Amniotic stem cell (primary cell): ENCODE results near the gene SCGB1A1.
A peak's percentile ranks its signal among the peaks of the same experiment; 100 is the strongest.

Experiments
- DNase-seq: peaks from one replicate; lab custom pipeline; 2025; lab: John Stamatoyannopoulos, UW

The SCGB1A1 gene

DNA sequence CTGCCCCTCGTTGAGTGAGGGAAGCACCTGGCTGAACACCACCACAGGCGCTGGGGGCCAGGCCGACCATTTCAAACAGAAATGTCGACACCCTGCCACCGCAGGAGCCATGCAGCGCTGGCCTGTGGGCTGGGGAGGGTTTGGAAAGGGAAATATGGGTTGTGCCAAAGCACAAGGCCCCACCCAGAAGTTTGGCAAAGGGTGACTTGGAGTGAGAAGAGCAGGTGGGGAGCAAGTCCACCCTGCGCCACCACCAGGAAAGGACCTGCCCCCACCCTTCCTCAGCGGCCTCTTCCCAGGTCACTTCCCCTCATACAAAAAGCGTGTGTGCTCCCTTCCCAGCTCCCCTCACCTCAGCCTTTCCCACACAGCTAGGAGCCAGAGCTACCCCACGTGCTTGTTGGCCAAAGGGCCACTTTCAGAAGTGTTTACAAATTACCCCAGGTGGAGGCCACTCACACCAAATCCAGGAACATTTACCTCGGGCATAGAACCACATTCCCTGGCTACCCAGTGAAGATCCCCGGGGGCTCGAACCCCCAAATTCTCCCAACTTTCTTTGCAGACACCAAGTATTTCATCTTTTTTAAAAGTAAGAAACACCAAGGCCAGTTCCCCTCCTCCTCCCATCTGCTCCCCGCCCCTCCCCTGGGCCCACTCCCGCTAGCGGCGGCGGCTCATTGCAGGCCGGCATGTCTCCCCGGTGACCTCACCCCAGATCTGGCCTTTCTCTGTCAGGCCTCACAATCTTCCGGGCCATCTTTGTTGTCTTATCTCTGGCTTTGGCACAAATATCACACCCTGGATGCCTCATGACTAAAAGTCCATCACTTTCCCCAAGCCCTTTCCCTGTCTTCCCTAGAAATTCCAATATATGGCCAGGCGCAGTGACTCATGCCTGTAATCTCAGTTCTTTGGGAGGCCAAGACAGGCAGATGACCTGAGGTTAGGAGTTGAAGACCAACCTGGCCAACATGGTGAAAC is 20.5 kb upstream of the SCGB1A1 start:
- DNase-seq: no peak

DNA sequence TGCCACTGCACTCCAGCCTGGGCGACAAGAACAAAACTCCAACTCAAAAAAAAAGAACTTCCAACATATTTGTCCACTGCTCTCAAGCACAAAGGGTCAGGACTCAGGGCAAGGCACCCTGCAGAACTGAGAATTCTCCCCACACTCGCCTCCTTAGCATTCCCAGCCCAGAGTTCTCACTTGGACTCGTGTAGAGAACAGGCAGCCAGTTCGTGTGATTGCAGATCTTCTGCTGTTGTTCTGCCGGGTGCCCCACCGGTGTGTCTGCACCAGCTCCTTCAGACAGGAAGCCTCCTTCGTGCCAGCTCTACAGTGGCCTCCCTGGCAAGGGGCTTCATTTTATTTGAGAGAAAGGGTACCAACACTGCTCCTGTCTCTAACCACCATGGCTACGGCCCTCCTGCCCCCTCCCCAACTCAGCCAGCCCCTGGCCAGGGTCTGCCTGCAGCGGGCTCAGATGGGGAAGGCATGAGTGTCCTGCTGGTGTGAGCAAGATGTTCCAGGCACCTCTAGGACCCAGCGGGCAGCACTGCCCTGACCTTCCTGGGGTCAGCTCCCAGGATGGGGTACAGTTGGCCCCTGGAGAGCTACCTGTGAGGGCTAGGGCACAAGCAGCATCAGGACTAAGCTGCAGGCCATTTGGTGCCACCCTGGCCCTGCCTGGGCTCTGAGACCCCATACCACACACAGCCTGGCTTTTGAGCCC is 19.5 kb upstream of the SCGB1A1 start:
- no peak for DNase-seq

DNA sequence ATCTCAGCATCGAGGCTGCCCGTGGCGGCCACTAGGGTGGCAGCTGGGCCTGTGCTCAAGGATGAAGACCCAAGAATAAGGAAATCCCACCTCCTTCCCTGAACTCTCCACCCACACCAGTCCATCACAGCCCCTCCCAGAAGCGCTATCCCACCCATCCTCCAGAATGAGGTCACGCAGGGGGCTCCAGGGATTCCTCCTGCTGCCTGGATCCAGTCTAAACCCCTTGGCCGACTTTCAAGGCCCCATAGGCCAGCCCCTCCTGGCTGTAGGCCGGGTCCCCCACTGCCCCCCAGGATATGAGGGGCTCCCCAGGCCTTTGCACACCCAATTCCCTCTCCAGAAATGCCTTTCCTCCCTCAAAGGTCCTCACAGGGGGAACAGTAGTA is 19.0 kb upstream of the SCGB1A1 start:
- no peak for DNase-seq

DNA sequence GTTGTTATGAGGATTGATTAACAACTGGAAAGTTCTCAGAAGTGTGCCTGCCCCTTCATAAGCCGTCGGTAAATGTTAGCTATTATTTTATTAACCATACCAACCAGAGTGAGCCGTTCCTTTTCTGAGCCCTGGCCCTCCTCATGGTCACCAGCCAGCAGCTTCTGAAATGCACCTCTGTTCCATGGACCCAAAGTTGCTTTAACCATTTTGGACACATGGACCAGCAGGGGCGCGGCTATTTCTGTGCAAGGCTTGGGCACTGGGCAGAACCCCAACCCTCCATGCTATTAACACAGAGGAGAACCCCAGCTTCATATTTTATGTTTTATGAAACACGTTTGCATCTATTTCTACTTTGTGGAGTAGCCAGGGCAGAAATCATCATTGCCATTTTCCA is 18.6 kb upstream of the SCGB1A1 start:
- DNase-seq: no peak

DNA sequence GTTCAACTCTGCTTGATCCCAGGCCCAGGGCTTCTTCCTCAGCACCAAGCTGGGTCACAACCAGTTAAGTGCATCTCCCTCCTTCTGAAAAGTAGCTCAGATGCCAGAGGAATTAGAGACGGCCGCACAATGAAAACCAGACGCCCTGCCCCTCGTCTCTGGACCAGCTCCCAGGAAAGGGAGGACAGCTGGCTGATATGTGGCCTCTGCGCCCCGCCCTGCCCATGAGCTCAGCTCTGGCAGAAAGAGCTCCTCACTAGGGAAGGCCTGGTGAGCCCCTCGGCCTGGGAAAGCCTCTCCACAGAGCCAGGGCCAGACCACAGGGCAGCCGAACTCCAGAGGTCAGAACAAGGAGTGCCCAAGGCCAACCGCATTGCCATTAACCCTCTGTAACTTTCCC is 18.1 kb upstream of the SCGB1A1 start:
- peak; percentile 67 for DNase-seq

DNA sequence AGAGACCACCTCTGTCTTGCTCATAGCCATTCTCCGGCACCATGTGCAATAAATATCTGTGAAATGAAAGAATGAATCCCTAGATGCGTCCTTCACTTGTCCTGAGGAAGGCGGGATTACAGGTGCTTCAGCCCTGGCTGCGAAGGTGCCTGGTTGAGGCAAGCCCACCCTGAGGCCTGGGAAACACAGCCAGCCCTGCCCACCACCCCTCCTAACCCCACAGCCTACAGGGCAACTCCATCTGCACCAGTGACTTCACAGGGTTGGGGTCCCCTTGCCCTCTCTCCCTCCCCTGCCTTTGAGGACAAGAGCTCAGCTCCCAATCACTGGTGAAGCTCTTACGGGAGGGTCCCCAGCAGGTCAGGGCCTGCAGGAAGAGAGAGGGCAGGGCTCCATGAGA is 17.5 kb upstream of the SCGB1A1 start:
- DNase-seq: no peak

DNA sequence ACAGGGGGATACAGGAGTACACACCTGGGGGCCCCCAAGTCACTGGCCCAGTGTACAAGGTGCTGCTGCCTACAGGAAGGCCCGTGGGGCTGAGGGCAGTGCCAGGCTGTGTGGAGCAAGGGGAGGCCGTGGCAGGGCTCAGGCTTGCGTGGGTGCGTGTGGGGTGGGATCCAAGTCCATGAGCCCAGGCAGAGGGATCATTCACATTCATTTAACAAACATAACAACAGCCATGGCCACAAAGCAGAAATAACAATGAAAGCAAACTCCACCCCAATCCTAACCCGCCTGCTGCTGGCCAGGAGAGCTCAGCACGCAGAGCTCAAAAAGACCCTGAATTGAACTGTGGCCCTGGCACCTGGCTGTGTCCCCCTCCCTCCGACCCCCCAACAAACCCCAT is 17.0 kb upstream of the SCGB1A1 start:
- DNase-seq: no peak

DNA sequence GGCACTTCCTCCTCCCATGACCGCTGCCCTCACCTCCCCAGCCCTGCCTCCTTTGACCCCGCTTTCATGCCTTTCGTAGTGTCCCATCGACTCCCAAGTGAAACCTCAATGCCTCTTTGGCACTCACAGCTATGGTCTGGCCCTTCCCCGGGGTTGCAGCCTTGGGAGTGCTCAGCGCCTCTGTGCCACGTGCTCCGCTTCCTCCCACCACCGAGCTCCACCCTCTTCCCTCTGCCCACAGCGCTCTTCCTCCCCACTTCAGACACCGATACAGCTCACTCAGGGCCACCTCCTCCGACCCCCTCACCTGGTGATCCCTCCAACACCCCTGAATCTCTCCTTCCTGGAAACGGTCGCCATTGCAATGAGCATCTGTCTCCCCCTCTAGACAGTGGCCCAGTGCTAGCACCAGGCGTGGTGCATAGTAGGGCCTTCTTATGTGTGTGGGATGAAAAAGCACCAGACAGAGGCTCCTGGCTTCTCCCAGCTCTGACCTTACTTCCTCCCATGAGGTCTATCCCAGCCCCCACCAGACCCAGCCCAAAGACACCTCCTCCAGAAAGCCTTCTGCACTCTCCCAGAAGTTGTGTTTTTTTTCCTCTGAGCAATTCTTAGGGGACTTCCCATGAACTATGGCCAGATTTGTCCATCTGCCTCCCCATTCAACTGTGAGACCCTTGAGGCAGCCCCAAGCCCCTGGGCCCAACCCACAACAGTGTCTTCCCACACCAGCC is 16.4 kb upstream of the SCGB1A1 start:
- no peak for DNase-seq

DNA sequence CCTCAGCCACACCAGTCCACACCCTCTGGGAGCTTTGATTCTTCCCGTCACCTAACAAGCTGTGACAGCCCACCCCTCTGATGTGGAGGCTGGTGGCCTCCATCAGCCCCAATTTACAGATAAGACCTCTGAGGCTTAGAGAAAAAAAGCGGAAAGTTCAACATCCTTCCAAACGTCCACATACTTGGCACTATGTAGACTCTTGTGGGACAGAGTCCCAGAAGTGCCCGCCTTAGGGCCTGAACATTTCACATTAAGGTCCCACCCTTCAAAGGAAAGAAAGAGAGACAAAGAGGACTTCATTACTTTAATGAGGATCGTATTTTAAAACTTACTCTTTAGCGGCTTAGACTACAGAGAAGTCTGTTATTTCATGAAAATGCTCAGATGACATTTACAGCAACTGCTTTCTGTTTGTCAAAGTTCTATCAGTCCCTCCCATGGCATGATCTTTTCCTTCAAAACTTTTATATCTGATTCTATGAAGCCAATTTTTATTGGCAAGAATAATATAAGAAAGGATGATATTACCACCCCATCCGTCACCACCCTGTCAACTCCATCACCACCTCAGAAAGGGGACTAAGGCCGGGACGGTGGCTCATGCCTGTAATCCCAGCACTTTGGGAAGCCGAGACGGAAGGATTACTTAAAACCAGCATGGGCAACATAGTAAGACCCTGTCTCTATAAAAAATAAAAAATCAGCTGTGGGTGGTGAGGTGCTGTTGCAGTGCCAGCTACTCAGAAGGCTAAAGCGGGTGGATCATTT is 15.7 kb upstream of the SCGB1A1 start:
- no peak for DNase-seq

DNA sequence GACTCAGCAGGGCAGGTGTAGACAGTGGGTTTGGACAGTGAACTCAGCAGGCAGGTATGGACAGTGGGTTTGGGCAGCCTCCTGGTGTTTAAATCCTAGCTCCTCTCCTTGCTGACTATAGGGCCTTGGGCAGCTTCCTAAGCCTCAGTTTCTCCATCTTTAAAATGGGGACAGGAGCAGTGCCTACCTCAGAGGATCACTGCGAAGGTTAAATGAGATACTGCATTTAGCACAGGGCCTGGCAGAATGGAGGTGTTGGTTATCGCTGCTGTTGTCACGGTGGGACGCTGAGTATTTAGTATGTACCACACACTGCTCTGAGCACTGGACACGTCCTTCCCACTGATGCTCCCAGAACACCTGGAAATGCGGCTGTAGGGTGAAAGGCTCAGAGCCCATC is 14.4 kb upstream of the SCGB1A1 start:
- no peak for DNase-seq

DNA sequence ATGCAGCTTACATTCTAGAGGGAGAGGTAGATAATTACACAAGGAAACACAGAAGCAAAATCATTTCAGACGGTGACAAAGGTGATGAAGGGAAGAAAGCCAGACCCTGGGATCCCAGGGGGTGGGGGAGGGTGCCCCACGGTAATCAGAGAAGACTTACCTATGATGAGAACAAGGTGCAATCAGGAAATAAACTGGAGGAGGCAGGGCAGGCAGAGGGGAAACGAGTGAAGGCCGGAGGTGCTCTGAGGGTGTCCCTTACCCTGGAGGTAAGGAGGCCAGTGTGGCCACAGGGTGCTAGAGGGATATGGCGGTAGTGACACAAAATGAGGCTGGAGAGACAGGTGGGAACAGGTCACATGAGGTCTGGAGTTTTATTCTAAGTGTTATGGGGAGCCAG is 13.9 kb upstream of the SCGB1A1 start:
- DNase-seq: no peak

DNA sequence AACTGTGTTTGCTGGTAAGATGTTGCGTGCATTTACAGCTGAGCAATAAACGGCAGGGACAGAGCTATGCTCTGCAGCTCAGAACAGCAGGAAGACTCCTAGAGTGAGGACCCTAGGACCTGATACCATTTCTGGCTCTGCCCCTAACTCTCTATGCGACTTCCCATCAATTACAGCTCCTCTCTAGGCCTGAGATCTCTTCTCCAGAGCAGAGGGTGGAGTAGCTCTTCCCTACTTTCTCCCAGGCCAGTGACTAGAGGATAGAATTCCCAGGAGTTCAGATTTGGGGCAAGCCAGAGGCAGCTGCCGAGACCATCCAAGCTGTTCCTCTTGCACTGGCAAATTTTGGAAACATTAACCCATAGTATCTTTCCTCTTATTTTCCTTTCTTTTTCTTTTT is 12.8 kb upstream of the SCGB1A1 start:
- DNase-seq: no peak

DNA sequence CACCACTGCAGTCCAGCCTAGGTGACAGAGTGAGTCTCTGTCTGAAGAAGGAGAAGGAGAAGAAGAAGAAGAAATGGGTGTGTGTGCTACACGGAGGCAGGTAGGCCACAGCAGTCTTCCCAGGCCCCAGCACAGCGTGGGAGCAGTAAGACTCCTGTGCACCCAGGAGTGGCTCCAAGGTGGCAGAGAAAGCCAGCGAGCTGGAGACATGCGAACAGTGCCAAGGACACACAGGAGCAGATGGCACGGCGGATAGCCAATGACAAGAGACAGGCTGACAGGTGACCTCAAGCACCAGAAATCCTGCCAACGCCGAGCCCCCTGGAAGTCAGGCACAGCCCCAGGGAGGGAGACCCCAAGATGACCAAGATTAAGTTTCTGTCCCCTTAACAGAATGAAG is 9.0 kb upstream of the SCGB1A1 start:
- no peak for DNase-seq

DNA sequence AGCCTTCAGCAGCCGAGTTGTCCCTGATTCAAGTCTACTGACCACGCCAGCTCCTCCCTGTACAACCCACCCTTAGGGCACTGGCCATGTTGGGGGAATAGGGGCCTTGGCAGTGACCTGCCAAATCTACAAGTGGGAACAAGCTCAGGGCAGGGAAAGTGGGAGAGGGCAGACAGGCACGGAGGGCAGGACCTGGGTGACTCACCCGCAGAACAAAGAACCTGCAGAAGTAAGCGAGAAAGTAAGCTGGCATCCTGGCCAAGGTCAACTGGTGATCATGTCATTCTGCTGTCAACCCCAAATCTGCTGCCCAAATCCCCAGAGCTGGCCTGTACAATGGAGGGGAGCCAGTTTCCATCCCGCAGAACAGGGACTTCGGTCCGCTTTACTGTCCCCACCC is 7.9 kb upstream of the SCGB1A1 start:
- no peak for DNase-seq

DNA sequence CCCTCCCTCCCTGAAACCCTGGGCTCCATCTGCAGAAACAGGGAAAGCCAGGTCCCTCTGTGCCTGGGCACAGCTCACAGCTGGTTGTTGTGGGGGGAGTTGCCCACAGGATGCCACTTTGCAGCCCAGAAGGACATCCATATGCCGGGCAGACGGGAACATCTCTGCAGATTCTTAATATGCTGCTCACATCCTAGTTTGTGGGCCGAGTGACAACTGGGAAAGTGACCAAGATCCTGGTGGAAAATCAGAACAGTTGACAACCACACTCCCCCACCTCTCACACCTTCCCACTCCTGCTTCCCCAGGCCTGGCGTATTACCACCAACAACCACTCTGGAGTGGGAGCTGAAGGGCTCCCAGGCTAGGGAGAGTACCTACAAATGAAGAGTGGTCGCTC is 7.3 kb upstream of the SCGB1A1 start:
- DNase-seq: no peak

DNA sequence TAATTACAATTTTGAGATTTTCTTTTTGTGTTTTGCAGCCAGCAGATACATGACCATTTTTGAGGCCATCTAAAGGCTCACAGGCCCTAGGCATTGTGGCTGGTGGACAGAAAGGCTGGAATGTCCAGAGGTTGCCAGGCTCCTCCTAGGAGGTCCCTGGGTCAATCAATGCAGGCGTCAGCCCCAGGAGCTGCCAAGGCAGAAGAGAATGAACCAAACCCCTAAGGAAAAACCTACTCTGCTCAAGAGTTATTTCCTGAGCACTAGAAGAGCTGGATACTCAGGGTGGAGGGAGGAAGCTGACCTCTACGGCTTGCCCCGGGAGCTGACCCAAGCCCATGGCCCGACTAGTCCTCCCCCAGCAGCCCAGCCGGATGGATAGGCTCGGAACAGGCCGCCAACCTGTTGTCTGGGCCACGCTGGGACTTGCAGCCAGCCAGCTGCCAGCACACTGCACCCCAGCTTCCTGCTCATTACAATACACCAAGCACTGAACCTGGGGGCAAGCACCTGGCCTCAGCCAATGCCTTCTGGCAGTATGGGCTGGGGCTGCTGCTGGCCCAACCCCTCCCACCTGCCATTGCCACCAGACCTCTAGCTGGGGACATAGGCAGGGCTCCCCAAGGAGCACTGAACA is 5.7 kb upstream of the SCGB1A1 start:
- DNase-seq: no peak

DNA sequence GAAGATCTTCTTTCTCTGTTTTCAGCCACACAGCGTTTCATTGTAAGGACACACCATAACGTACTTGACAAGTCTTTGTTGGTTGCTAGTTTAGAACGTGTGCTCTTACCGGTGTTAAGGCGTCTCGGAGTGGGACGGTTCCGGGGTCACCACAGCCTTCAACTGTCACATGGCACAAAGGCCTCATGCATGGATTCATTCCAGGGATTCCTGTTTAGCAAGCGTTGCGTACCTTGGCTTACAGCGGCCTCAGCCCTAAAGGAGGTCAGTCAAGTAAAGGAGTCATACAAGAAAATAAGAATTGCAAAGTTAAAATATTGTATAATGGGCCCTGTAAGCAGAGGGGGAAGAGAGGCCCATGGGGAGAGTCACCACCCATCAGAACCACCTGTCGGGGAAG is 2.2 kb upstream of the SCGB1A1 start:
- no peak for DNase-seq

DNA sequence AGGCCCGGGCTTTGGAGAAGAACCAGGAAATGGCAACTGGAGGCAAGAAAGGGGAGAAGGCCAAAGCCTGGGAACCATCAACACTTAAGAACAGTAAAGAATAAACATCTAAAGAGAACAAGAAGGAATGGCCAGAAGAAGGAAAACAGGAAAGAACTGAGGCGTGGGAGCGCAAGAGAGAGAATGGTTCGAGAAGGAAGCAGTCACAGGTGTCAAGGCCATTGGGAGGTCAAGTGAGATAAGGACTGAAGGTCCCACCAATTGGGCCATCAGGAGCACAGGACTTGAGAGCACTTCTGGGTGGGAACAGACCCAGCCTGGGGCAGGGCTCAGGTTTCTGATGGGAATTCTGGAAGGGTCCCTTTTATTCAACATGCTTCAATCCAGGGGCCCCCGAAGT is 697 bp upstream of the SCGB1A1 start:
- DNase-seq: no peak

DNA sequence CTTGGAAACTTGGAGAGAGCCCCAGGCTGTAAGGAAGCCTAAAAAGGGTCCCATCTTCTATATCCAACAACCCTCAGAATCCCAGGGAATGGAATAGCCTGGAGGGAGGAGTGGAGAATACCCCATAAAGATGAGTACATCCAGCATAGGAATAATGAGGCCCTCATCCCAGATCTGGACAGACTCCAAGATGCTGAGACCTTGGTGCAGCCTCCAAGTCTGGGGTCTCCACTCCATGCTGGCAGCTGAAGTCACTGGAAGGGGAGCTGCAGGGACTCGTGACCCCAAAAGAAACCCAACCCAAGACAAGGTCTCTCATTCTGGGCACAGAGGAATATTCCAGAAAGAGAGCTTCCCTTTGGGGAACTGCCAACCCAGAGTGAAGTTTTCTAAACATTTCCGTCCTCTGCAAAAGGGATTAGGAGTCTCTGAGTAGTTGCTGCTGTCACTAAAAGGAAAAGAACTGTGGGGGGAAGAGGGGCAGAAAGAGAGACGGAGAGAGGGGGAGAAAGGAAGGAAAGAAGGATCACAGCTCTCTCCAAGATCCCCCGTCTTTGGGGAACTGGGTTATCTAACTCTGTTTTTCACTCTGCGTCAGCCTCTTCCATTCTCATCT is 589 bp downstream of the SCGB1A1 start:
- DNase-seq: no peak

DNA sequence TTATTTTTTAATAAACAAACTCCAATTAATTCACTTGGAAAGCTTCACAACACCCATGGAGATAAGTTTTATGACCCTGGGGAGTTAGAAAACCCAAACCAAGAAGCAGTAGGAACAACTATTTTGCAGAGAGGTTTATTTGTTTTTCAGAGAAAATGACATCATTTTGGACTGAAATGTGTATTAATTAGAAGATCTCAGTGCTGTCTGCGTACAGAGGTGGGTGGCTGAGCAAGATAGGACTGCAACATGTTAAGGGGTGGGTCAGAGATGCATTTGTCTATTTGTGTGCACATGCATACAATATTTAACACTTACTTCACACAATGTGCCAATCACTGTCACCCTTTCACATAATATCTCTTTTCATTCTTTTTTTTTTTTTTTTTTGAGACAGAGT is 1.1 kb downstream of the SCGB1A1 start:
- no peak for DNase-seq

DNA sequence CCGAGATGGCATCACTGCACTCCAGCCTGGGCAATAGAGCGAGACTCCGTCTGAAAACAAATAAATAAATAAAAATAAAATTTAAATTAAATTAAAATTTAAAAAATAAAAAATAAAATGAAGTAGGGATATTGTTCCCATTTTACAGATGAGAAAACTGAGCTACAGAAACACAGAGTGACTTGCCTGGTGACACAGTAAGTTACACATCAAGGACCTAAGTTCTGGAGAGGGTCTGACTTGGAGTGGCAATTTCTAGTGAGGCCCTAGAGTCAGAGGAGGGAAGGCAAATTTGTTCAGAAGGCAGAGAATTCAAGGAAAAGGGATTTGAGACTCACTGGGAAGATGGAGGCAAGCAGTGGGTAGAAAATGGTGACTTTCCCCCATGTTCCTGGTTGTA is 2.0 kb downstream of the SCGB1A1 start:
- no peak for DNase-seq
